Neuron (in vitro differentiated cells): ENCODE data around the gene AHRR.
"Not testable (repeated sequence)": the region's sequence is repeated elsewhere in the genome, so short reads cannot be mapped to it uniquely, and the experiment has no call there.

Source experiments
- H2AFZ ChIP-seq: one replicate; pipeline ENCODE4 v1.6.1; 2013; ENCODE audit warnings: low read depth, mild to moderate bottlenecking, inconsistent platforms, low read length, moderate library complexity
- H3K27me3 ChIP-seq: one replicate; pipeline ENCODE4 v1.6.1; 2013; ENCODE audit warnings: low read length; ENCODE audit not compliant: insufficient read depth
- H3K36me3 ChIP-seq: one replicate; pipeline ENCODE4 v1.6.1; 2013; ENCODE audit warnings: low read length; ENCODE audit not compliant: insufficient read depth
- H3K4me1 ChIP-seq: one replicate; pipeline ENCODE4 v1.6.1; 2013; ENCODE audit warnings: low read length; ENCODE audit not compliant: insufficient read depth
- H3K4me3 ChIP-seq: 2 replicates; pipeline ENCODE4 v1.5.1; 2013; ENCODE audit warnings: mild to moderate bottlenecking, low read length, moderate library complexity
- H3K9me3 ChIP-seq: one replicate; pipeline ENCODE4 v1.6.1; 2013; ENCODE audit warnings: low read length

The AHRR gene

DNA sequence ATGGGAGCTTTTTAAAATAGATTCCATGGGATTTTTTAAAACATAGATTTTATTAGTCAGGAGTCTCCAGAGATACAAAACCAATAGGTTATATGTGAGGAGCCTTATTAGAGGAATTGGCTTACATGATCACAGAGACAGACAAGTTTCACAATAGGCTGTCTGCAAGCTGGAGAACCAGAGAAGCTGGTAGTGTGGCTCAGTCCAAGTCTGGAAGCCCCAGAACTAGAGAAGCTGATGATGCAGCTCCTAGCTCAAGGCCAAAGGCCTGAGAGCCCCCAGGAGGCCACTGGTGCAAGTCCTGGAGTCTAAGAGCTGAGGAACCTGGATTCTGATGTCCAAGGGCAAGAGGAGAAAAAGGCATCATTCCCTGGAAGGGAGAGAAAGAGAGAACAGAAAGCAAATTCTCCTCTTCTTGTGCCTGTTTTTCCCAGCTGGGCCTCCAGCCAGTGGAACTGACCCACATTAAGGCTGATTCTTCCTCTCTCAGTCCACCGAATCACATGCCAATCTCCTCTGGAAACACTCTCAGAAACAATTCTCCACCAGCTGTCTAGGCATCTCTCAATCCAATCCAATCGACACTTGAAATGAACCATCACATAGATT is 59.3 kb downstream of the AHRR start:
- peaks cover 2% of the 10 kb centered on the region for H3K9me3 ChIP-seq
- no peak overlapping the region for H2AFZ ChIP-seq
- H3K4me1 ChIP-seq = peaks cover 3% of the 10 kb centered on the region
- no peaks in the 10 kb centered on the region for H3K36me3 ChIP-seq
- H3K4me3 ChIP-seq = no peak overlapping the region
- no peaks in the 10 kb centered on the region for H3K27me3 ChIP-seq

DNA sequence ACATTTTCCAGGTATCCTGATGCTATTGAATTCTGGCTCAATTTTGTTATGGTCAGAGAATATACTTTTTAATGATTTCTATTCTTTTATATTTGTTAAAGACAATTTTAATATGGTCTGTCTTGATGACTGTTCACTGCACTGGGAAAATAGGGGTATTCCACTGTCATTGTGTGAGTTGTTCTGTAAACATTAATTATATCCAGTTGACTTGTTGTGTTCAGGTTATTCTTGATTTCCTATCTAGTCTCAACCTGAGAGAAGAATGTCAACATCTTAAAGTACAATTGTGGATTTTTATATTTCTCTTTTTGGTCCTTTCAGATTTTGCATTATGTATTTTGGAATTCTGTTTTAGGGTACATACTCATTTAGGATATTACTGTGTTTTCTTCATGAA is 61.6 kb downstream of the AHRR start:
- no peak overlapping the region for H3K4me3 ChIP-seq
- H3K36me3 ChIP-seq = no peaks in the 10 kb centered on the region
- peaks cover 3% of the 10 kb centered on the region for H3K4me1 ChIP-seq
- no peaks in the 10 kb centered on the region for H3K27me3 ChIP-seq
- H3K9me3 ChIP-seq = peaks cover 2% of the 10 kb centered on the region
- no peak overlapping the region for H2AFZ ChIP-seq

GRCh38 chr5:383621-384020 is 62.1 kb downstream of the AHRR start:
- Histone ChIP-seq H3K4me1 (peaks cover 3% of the 10 kb centered on the region), H3K36me3 (no peaks in the 10 kb centered on the region), H3K4me3 (no peak overlapping the region), H3K9me3 (peaks cover 2% of the 10 kb centered on the region), H3K27me3 (no peaks in the 10 kb centered on the region), H2AFZ (no peak overlapping the region)

DNA sequence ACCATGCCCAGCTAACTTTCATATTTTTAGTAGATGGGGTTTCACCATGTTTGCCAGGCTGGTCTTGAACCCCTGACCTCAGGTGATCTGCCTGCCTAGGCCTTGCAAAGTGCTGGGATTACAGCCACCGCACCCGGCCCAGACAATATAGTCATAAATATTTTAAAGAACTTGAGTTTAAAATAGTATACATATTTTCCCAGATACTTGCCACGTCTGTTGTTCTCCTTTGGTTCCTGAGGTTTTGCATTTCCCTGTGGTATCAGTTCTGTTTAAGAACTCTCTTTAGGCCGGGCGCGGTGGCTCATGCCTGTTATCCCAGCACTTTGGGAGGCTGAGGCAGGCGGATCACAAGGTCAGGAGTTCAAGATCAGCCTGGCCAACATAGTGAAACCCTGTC is 63.1 kb downstream of the AHRR start:
- not testable (repeated sequence) for H3K27me3 ChIP-seq, H3K4me1 ChIP-seq, H3K4me3 ChIP-seq, H2AFZ ChIP-seq, H3K9me3 ChIP-seq, H3K36me3 ChIP-seq

DNA sequence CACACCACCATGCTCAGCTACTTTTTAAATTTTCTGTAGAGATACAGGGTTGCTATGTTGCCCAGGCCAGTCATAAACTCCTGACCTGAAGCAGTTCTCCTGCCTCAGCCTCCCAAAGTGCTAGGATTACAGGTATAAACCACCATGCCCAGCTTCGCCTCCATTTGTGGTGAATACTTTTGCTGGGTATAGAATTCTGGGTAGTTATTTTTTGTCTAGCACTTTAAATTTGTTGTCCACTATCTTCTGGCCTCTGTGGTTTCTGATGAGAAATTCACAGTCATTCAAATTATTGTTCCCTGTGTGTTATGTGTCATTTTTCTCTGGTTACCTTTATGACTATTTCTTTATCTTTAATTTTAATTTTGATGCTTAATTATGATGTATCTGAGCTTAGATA is 63.8 kb downstream of the AHRR start:
- Histone ChIP-seq H3K27me3 (no peaks in the 10 kb centered on the region), H3K36me3 (no peaks in the 10 kb centered on the region), H3K4me1 (no peaks in the 10 kb centered on the region), H3K4me3 (no peak overlapping the region), H2AFZ (no peak overlapping the region), H3K9me3 (peaks cover 2% of the 10 kb centered on the region)

- no peak overlapping the region for H2AFZ ChIP-seq
- no peak overlapping the region for H3K4me3 ChIP-seq
- H3K9me3 ChIP-seq = peaks cover 2% of the 10 kb centered on the region
- H3K36me3 ChIP-seq = no peaks in the 10 kb centered on the region
- no peaks in the 10 kb centered on the region for H3K4me1 ChIP-seq
- no peaks in the 10 kb centered on the region for H3K27me3 ChIP-seq
Observed at GRCh38 chr5:386432-387341, 65.2 kb downstream of the AHRR start.

GRCh38 chr5:387491-388265 is 66.2 kb downstream of the AHRR start:
- Histone ChIP-seq H3K36me3 (no peaks in the 10 kb centered on the region), H3K4me1 (peaks cover 3% of the 10 kb centered on the region), H3K9me3 (peaks cover 2% of the 10 kb centered on the region), H3K27me3 (no peaks in the 10 kb centered on the region), H2AFZ (no peak overlapping the region), H3K4me3 (no peak overlapping the region)

DNA sequence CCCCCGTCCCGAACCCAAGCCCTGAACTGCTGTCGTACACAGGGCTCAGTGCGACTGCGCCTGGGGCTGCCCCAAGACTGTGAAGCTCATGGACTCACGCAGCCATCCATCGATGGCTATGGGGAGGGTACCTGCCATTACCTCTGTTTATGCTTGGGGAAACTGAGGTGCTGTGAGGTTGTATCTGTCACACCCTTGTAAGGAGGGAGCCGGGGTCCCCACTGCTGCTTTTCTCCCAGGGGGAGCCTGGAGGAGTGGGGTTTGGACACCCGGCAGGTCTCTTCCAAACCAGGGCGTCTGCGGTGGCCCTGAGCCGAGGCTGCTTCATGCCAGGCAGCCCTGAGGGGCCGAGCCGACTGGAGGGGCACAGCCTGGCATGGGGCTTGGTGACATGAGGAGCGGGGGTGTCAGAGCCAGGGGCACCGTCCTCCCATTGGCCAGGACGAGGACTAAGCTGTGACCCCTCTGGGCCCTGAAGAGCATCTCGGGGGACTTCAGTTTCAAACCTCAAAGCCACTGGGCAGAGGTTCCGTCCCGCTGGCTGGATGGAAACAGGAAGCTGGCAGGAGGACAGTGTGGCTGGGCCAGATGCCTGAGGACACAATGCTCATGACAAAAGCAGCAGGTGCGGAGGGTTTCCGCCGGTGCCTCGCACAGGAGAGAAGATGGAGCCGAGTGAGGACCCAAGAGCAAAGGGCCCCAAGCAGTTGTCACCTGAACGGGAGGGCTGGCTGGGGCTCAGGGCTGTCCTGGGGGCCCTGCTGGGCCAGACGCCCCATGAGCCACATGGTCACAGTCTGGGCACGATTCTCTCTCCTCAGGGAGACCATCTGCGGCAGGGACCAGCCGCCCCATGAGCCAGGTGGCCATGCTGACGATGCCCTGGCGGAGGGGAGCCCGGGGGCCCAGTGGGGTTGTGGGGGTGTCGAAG is 67.0 kb downstream of the AHRR start:
- Histone ChIP-seq H3K36me3 (no peaks in the 10 kb centered on the region), H2AFZ (no peak overlapping the region), H3K27me3 (no peaks in the 10 kb centered on the region), H3K9me3 (peaks cover 2% of the 10 kb centered on the region), H3K4me3 (no peak overlapping the region), H3K4me1 (peaks cover 6% of the 10 kb centered on the region)

DNA sequence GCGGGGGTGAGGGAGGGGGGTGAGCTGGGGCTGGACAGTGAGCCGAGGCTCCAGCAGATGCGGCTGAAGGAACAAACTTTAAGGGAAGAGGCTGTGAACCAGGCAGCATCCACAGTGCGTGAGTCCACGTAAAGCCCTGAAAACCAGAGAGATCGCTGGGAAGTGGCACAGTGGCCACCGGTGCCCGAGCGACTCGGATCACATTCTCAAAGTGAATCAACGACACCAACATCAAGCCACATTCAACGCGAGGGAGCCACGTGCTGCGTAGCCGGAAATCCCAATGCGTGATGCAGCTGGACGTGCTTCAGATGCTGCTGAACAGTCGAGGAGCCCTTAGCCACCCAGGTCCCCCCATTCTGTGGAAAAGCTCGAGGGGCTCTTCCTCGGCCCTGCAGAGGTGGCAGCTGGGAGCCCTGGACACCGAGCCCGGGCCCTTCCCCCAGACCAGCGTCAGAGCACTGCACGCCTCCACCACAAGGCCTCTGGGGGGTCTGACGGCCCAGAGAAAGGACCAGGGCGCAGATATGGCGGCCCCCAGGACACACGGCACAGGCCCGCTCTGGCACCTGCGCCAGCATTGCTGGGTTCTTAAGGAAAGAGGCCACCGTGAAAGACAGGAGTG is 67.8 kb downstream of the AHRR start:
- Histone ChIP-seq H3K4me1 (peaks cover 10% of the 10 kb centered on the region), H2AFZ (no peak overlapping the region)

DNA sequence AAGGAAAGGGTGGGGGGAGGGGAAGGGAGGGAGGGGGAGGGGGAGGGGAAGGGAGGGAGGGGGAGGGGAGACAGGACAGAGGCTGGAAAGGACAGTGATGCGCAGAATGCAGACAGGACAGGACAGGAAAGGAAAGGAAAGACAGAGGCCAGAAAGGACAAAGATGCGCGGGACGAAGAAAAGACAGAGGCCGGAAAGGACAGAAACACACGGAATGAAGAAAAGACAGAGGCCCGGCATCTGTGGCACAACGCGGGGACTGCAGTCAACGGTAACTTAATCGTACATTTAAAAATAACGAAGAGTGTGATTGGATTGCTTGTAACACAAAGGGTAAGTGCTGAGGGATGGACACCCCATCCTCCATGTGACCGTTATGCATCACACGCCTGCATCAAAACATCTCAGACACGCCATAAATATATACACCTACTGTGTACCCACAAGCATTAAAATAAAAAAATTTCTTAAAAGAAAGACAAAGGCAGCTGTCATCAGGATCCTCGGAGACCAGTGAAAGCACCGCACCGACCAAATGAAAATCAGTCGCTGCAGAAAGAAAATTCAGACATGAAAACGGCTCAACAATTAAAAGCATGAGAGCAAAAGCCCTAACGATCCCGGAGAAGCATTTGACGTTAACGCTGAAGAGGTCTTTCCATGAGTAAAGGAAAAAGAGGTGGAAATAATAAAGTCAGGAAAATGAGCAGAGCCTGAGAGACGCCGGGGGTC is 68.5 kb downstream of the AHRR start:
- Histone ChIP-seq H3K4me1 (peaks cover 16% of the 10 kb centered on the region), H3K4me3 (no peak overlapping the region), H2AFZ (no peak overlapping the region), H3K9me3 (peaks cover 2% of the 10 kb centered on the region), H3K27me3 (no peaks in the 10 kb centered on the region), H3K36me3 (no peaks in the 10 kb centered on the region)

More for the DNA sequence above, 67.8 kb downstream of the AHRR start:
- Histone ChIP-seq H3K4me3 (no peak overlapping the region), H3K36me3 (no peaks in the 10 kb centered on the region), H3K27me3 (no peaks in the 10 kb centered on the region), H3K9me3 (peaks cover 2% of the 10 kb centered on the region)

DNA sequence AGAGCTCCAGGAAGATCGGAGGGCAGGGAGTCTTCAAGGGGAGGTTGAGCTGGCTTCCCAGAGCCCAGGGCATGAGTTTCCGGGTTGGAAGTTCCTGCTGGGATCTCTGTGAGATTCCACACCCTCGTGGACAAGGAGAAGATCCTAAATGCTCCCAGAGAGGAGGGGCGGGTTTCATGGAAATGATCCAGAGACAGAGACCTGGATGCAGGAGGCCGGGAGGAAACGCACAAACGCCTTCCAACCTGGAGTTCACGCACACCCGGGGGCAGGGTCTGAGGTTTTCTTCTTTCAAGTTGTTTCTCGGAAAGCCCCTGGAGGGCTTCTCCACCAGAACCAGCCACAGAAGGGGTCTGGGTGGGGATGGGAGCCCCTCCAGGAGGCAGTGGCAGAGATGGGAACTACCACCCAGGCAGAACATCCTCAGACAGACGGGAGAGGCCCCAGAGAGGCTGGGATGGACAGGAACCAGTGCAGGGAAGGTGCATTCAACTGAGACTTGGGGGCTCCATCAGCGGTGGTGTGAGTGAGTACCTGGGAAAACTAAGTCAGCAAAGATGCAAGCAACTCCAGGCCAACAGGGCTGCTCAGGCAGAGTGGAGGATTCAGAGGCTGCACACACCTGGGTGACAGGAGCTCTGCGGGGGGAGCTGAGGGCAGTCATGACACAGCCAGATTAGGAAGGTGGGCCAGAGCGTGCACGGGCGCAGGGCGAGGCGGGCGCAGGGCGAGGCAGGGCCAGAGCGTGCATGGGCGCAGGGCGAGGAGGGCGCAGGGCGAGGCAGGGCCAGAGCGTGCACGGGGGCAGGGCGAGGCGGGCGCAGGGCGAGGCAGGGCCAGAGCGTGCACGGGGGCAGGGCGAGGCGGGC is 69.3 kb downstream of the AHRR start:
- H2AFZ ChIP-seq = no peak overlapping the region
- no peaks in the 10 kb centered on the region for H3K36me3 ChIP-seq
- H3K9me3 ChIP-seq = no peaks in the 10 kb centered on the region
- peaks cover 23% of the 10 kb centered on the region for H3K4me1 ChIP-seq
- H3K4me3 ChIP-seq = no peak overlapping the region
- H3K27me3 ChIP-seq = no peaks in the 10 kb centered on the region
